HL-60 (cell line): ENCODE results near the gene A1CF.

Source experiments
- CTCF ChIP-seq: IDR thresholded peaks from one replicate; pipeline ENCODE4 v1.5.1; 2011; ENCODE audit warnings: low read length, control low read depth, inconsistent platforms; ENCODE audit not compliant: insufficient read depth
- GABPA ChIP-seq: IDR thresholded peaks from 2 replicates; pipeline ENCODE4 v1.6.1; 2012; ENCODE audit warnings: low read depth

DNA sequence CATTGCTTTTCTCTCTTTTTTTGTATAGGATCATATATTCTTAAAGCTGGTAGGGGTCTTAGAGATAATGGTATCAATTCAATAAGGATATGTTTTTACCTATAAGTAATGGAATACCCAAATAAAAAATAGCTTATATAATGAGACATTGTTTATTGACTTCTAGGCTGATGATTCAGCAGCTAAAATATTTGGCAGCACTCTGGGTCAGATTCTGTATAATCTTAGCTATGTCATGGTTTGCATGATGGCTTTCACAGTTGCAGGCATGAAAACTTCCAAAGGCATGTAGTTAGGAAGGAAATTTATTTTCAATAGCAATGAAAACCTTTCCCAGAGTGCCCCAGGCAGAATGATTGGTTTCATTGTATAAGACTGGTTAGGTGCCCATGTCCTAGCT lies 32.1 kb upstream of the A1CF start:
- no peak for TF ChIP-seq GABPA
- TF ChIP-seq CTCF, result no peak
